Colon (tissue), 2 donors: ENCODE measurements around the gene SLC5A2.
"Not testable (repeated sequence)": the region's sequence is repeated elsewhere in the genome, so short reads cannot be mapped to it uniquely, and the experiment has no call there.

ENCODE experiments used
- FAIRE-seq: peaks from 2 replicates; lab custom pipeline; 2012; peaks lifted over from hg19 to GRCh38; lab: Jason Lieb, UNC
- donor health status: control.
- donor health status: control.

SLC5A2 gene

GRCh38 chr16:31483081-31483480 lies at the start of gene SLC5A2:
Gene SLC5A2 (plus strand): TSS chr16:31483123. CDS start chr16:31483137, 14 bp downstream.
- FAIRE-seq = no peak

DNA sequence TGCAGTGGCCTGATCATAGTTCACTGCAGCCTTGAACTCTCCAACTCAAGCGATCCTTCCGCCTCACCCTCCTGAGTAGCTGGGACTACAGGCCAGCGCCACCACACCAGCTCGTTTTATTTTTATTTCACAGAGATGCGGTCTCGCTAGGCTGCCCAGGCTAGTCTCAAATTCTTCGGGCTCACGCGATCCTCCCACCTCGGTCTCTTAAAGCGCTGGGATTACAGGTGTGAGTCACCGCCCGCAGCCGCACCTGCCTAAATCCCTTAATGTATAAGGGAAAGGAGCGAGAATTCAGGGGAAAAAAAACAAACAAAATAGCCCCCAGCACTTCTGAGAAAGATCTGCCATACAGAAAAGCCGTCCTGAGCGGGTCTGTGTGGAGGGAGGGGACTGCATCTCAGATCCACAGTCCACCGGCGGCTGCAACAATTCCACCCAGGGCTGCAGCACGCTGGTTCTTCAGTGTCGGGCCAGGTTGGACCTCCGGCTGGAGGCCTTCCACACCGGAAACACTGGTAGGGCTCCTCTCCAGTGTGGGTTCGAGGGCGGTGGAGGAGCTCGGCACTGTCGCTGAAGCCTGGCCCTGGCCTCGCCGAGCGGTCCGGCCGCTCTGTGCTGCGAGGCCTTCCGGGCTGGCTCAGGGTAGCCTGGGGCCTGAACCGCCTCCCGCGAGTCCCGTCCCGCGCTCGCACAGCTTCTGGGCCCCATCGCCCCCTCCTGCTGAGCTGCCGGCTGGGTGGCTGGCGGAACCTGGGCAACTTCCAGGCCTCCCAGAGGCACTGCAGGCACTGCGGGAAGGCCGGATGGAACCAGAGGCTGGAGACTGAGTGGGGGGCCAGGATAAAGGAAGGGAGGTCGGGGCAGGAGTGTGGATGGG lies 47.3 kb upstream of the SLC5A2 start:
- no peak for FAIRE-seq

DNA sequence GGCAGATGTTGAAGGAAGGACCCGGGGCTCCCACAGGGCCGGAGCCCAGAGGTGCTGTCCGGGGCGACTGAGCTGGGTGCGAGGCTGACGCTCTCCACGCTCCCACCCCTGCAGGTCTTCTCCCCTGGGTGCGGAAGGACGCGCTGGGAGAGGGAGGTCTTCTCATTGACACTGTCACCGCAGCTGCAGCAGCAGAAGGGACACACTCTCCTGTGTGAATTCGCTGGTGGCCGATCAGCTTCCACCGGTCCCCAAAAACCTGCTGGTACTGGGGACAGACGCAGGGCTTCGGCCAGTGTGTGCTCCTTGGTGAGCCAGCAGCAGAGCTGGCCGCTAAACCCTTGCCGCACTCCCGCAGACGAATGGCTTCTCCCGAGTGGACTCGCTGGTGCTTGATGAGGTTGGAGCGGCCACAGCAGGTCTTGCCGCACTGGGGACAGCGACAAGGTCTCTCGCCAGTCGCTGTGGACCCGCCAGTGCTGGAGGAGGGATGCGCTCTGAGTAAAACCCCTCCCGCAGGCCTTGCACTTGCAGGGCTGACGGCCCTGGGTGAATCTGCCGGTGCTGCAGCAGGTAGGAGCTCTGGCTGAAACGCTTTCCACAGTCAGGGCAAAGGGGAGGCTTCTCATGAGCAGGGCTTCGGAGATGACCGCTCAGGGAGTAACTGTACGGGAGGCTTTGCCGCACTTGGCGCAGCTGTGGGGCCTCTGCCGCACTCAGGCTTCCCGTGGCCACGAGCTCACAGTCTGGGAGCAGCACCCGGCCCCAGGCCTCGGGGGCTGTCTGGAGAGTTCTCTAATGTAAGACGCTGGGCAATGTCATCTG lies 46.5 kb upstream of the SLC5A2 start:
- FAIRE-seq = no peak

DNA sequence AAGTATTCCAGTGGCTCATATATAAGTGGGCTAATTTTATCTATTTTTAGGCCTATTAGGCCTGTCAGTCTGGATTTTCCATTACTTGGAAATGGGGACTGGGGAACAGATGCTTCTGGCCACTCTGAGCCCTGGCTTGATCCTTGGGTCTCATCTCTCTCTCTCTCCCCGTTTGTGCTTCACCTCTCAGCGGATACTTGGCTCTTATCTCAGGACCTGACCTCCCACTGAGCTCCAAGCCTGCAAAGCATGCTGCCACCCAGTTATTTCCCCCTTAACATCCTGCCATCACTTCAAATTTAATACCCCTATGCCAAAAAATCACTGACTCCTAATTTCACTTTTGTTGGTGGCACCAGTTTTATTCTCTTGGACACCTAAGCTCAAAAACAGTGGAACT lies 44.5 kb upstream of the SLC5A2 start:
- FAIRE-seq = no peak

- FAIRE-seq = not testable (repeated sequence)
Observed at GRCh38 chr16:31439023-31439422, 43.9 kb upstream of the SLC5A2 start.

DNA sequence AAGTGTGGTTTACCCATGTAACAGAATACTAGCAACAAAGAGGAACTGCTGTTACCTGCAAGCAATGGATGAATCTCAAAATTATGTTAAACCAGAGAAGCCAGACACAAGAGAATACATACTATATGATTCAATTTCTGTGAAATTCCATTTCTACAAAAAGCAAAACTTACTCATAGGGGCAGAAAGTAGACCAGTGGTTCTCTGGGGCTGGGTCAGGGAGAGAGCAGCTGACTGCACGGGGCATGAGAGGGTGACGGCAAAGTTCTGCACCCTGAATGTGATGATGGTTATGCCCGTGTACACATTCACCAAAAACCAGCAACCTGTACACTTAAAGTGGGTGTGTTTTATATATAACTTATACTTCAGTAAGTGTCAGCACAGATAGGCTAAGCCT lies 43.4 kb upstream of the SLC5A2 start:
- no peak for FAIRE-seq

DNA sequence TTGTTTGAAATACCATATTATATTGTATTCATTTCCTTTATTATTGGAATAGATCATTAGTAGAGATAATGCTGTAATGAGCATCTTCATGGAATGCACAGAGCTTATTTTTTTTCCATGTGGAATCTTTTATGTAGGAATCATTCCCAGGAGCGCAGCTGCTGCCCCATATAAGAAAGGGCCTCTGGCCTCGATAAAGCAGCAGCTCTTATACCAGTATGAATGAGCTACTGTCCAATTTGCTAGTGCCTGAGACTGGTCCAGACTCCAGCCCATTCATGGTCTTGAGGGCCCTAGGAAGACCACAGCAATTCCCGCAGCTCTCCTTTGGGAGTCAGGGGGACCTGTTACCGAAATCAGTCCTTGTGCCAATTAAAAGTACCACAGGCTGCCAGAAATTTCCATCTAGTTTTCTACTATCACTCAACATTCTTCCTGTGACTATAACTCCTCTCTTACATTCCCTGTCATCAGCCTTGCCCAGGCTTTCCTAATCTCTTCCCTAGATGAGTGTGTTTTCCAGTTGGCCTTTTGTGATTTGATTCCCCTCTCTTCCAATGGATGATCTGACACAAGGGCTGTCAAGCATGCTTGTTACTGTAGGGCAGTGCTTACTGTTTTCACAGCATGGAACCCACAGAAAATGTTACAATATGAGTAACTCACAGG lies 42.3 kb upstream of the SLC5A2 start:
- no peak for FAIRE-seq

- no peak for FAIRE-seq
Observed at GRCh38 chr16:31441956-31442355, 41.0 kb upstream of the SLC5A2 start.

DNA sequence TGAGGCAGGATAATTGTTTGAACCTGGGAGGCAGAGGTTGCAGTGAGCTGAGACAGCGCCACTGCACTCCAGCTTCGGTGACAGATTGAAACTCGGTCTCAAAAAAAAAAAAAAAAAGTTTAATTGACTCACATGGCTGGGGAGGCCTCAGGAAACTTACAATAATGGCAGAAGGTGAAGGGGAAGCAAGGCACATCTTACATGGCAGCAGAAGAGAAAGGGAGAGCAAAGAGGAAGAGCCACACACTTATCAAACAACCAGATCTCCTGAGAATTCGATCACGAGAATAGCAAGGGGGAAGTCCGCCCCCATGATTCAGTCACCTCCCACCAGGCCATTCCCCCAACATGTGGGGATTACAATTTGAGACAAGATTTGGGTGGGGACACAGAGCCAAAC lies 37.0 kb upstream of the SLC5A2 start:
- not testable (repeated sequence) for FAIRE-seq

GRCh38 chr16:31451201-31451600 lies 31.7 kb upstream of the SLC5A2 start:
- FAIRE-seq = no peak

GRCh38 chr16:31451681-31452351 lies 31.1 kb upstream of the SLC5A2 start:
- no peak for FAIRE-seq

DNA sequence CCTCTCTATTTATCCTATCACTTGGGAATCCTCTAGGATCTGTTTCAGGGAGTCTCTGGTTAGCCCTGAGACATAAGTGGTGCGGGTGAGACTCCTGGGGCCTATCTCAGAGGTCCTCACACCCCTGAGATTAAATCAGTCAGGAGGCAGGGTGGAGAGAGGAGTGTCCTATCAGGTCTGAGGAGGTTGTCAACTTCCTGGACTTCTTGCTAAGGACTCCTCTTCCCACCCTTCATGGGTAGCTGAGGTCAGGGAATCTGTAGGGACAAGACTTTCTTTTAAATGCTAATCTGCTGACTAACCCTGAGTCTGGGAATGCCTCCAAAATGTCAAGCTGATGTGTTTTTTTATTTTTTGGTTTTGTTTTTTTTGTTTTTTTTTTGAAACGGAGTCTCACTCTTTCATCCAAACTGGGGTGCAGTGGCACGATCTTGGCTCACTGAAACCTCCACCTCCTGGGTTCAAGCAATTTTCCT lies 30.3 kb upstream of the SLC5A2 start:
- no peak for FAIRE-seq

DNA sequence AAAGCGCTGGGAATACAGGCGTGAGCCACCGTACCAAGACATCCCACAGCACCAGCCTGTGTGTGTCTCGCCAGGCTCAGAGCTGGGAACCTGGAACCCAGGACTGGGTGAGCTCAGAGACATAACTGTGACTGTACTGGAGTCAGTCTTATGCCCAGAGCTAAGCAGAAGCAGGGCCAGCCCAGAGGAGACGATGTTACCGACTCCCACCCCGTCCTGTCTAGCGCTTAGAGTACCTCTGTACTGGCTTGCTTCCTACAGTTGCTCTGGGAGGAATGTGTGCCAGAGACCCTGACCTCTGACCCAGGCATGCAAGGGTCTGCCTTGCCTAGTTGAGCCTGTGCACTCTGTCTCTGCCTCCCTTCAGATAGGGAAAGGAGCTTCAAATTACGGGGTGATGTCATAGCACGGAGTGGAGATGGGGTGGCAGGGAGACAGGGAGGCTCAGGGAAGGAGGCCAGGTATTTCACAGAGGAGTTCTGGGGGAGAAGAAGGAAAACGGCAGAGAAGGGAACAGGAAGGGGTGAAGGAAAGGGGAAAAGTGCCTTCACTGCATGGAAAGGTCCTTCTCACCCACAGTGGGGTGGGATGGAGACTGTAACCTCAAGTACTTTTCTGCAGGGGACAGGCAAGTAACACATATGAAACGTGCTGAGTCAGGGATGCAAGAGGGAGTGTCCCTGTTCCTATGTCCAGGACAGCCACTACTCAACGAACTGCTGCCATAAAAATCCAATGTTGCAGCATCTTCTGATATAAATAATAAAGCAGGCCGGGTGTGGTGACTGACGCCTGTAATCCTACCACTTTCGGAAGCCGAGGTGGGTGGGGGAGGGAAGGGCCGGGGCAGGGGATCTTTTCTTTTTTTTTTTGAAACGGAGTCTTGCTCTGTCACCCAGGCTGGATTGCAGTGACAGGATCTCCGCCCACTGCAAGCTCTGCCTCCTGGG lies 29.4 kb upstream of the SLC5A2 start:
- no peak for FAIRE-seq

GRCh38 chr16:31455601-31456314 lies 27.2 kb upstream of the SLC5A2 start:
- FAIRE-seq = no peak

GRCh38 chr16:31456988-31457360 lies 25.9 kb upstream of the SLC5A2 start:
- FAIRE-seq = no peak

GRCh38 chr16:31458073-31458843 lies 24.7 kb upstream of the SLC5A2 start:
- FAIRE-seq = no peak

DNA sequence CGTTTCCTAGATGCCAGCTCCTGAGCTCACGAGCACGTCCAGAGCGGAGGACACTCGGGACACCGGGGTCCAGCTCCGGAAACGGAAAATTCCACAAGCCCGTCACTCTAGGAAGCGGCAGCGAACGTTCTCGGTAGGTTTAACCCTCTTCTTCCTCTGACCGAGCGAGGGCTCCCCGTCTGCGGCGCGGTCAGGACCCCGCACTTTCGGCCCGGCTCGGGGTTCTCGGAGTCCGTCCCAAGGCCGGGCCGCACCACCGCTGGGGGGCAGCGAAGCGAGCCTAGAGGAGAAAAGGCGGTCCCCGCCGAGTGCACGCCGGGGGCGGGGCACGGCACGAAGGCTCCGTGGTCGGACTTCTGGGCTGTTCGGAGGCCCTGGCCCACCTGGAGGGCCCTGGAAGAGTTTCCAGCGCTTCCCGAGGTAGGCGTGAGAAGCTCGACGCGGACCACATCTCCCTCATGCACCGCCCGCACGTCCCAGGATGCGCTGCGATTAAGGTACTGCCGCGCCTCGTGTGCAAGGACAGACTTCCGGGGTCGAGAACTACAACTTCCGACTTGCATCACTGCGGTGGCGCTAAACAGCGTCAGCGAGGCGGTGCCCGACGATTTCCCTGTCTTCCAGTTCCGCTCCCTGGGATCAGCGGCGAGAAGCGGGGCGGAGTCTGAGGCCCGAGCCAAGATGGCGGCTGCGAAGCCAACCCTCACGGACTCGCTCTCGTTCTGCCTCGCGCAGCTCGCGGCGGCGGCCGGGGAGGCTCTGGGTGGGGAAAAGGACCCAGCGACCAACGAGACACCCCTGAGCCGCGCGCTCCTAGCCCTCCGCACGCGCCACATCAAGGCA lies 23.9 kb upstream of the SLC5A2 start, which contains the start of gene ARMC5:
Gene ARMC5 (plus strand): TSS at position 658 of the 843 bp plus-strand sequence. CDS start 24 bp downstream, at position 682.
- FAIRE-seq = no peak
